Activated gamma-delta T cell treated with Interleukin-2 at 50 U/mL for 16 hours (primary cell): ENCODE data around the gene ZBTB17.

Experiments used
- DNase-seq: peaks from one replicate; pipeline ENCODE4 v3.0.0-alpha.2; 2020

The ZBTB17 gene

DNA sequence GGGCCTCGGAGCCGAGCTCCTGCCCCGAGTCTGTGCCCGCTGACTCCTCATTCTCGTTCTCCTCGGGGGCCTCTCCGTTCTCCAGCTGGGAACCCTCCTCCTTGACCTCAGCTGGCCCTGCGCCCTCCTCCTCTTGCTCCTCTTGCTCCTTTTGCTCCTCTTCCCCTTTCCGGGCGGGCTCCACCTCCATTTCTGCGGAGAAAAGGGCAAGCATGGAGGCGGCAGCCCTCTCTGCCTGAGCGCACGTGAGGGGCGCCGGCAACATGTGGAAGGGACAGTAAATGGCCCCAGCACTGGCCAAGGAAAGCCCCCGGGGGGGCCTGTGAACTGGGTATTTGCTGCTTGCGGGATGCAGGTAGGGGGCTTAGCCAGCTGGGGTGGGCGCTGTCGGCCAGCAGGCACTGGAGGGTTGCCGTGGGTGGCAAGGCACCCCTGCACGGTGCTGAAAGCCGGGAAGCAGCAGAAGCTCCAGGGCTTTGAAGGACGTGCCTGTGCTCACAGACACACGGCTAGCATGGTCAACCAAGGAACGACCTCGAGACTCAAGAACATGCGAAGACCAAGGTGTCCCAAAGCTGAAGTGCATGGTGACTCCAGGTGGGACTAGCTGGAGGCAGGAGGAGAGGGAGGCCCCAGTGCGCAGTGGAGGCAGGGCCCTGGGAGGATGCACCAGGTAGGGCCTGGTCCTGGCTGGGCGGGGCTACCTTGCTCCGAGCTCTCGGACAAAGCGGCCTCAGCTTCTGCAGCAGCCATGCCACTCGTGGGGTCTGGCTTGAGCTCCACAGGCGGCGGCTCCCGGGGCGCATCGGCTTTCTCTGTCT is 30.7 kb downstream of the ZBTB17 start:
- no peak for DNase-seq

DNA sequence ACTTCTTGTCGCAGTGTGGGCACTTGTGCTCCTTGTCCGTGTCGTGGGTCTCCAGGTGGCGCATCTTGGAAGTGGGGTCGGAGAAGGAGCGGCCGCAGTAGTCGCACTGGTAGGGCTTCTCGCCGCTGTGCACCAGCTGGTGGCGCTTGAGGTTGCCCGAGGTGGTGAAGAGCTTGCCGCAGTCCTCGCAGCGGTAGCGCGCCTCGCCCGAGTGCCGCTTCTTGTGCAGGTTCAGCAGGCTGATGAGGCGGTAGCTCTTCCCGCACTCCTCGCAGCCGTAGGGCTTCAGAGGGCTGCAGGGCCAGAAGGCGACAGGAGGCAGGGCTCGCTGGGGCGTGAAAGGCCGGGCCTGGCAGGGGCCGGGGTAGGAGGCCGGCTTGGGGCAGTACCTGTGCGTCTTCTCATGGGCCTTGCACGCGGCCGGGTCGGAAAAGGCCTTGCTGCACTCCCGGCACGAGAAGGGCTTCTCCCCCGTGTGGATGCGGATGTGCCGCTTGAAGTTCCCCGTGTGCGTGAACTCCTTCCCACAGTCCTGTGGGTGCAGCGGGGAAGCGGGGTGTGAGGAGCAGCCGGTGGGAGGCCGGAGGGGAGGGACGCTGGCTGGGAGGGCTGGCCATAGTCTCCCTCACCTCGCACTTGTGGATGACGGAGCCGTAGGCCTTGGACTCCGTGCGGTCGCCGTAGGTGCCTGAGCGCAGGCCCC is 31.4 kb downstream of the ZBTB17 start:
- no peak for DNase-seq

DNA sequence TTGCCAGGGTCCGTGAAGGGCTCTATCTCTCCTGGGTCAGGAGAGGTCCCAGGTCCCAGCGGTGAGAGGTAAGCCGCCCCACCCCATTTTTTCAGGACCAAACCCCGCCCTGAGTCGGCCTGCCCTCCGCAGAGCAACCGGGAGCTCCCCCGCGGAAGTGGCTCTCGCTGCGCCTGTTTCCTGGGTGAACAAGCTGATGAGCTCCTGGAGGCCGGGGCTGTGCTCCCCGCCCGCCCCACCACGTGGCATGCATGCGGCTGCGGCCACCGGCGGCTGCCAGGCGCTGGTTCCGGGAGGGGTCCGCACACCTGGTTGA is 32.0 kb downstream of the ZBTB17 start:
- no peak for DNase-seq

DNA sequence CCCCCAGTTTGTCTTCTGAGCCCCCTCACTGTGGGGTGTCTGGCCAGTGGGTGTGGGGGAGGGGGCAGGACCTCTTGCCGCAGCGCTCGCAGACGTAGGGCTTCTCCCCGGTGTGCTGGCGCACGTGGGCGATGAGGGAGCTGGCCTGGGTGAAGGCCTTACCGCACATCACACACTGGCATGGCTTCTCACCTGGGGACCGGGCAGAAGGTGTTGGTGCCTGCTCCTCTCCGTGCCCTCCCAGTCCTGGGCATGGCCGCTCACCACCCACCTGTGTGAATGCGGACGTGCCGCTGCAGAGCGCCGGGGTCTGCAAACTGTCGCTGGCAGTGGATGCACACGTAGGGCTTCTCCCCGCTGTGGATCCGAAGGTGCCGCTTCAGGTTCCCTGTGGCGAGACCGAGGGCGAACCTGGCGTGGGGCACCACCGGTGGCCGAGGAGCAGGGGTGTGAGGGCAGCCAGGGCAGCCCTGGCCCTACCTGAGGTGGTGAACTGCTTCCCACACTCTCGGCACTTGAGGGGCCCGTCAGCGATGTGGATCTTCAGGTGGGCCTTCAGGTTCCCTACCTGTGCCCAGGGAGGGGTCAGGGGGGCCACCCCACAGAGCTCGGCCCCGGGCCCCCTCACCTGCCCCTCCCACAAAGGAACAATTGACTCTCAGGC is 32.4 kb downstream of the ZBTB17 start:
- no peak for DNase-seq

GRCh38 chr1:15942661-15943327 is 33.1 kb downstream of the ZBTB17 start:
- no peak for DNase-seq

DNA sequence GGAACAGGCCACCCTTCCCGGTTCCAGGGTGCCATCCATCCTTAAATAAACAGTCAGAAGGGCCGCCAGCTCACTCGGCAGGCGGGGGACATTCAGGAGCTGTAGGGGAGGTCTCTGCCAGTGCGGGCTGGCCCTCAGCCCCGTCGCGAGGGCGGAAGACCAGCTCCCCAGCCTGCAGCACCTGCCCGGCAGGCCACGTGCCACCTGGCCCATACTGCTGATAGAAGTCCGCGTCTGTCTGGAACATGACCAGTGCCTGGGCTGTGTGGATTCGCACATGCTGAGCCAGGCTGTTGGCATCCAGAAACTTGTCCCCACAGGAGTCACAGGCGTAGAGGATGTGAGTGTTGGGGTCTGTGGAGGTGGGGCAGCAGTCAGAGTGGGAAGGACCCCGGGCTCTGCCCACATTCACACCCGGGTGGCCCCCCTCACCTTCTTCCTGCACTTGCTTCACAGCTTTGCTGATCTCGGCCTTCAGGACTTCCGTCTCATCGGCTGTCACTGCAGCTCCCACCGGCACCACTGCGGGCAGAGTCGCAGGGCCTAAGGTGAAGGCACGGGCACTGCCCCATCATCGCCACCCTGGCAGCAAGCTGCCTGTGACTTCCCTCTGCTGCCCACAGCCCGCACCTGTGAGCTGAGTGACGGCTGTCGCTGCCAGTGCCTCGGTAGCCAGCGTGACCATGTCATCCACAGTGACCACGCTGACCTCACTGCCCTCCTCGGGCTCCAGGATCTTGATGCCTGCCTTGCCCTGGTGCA is 33.8 kb downstream of the ZBTB17 start:
- no peak for DNase-seq

GRCh38 chr1:15941044-15941840 is 34.7 kb downstream of the ZBTB17 start:
- no peak for DNase-seq

GRCh38 chr1:15940110-15941043 is 35.5 kb downstream of the ZBTB17 start:
- no peak for DNase-seq

DNA sequence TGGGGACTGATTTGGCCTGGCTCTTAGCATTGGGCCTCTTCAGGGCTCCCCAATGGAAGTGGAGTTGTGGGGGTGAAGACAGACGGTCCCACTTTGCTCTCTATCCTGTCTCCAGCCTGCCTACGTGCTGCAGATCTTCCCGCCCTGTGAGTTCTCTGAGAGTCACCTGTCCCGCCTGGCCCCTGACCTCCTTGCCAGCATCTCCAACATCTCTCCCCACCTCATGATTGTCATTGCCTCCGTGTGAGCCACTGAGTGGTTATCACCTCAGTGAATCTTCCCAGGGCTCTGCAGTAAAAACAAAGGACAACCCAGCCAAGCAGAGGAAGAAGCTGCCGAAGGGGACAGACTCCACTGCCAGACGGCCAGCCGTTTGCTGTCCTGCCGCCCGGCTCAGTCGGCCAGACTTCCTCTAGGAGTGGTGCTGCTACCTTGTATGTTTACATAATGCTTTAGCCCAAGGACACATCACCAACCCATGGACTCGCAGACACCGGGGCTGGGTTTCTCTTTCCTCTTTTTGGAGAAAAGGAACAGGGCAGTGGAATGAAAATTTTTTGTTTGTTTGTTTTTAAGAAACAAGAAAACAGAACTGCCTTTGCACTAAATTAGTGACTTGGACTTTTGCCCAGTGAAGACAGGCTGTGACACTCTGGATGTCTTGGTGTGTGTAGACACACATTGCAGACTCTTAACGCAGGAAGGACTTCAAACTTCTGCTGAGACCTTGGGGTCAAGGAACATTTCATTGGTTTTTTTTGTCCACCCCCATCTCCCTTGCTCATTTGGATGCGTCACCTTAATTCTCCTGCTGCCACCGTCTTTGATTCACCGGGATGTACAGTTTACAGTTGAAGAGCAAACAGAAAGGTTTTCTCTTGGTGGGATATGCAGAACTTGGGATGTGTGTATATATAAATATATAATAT is 36.5 kb downstream of the ZBTB17 start:
- DNase-seq: no peak

- DNase-seq: no peak
Measured at GRCh38 chr1:15938628-15939161, 37.2 kb downstream of the ZBTB17 start.

- no peak for DNase-seq
Measured at GRCh38 chr1:15937706-15938168, 38.2 kb downstream of the ZBTB17 start.

GRCh38 chr1:15937146-15937545 is 38.8 kb downstream of the ZBTB17 start:
- DNase-seq: no peak

- no peak for DNase-seq
Measured at GRCh38 chr1:15936025-15936424, 39.9 kb downstream of the ZBTB17 start.

DNA sequence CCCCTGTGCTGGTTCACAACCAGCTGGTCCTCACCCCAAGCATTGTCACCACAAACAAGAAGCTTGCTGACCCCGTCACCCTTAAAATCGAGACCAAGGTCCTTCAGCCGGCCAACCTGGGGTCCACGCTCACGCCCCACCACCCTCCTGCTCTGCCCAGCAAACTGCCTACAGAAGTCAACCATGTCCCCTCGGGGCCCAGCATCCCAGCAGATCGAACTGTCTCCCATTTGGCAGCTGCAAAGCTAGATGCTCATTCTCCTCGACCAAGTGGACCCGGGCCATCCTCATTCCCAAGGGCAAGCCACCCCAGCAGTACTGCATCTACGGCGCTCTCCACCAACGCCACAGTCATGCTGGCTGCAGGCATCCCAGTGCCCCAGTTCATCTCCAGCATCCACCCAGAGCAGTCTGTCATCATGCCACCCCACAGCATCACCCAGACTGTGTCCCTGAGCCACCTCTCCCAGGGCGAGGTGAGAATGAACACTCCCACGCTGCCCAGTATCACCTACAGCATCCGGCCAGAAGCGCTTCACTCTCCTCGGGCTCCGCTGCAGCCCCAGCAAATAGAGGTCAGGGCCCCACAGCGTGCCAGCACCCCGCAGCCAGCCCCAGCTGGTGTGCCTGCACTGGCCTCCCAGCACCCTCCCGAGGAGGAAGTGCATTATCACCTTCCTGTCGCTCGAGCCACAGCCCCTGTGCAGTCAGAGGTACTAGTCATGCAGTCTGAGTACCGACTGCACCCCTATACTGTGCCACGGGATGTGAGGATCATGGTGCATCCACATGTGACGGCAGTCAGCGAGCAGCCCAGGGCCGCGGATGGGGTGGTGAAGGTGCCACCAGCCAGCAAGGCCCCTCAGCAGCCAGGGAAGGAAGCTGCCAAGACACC is 40.6 kb downstream of the ZBTB17 start:
- DNase-seq: no peak

DNA sequence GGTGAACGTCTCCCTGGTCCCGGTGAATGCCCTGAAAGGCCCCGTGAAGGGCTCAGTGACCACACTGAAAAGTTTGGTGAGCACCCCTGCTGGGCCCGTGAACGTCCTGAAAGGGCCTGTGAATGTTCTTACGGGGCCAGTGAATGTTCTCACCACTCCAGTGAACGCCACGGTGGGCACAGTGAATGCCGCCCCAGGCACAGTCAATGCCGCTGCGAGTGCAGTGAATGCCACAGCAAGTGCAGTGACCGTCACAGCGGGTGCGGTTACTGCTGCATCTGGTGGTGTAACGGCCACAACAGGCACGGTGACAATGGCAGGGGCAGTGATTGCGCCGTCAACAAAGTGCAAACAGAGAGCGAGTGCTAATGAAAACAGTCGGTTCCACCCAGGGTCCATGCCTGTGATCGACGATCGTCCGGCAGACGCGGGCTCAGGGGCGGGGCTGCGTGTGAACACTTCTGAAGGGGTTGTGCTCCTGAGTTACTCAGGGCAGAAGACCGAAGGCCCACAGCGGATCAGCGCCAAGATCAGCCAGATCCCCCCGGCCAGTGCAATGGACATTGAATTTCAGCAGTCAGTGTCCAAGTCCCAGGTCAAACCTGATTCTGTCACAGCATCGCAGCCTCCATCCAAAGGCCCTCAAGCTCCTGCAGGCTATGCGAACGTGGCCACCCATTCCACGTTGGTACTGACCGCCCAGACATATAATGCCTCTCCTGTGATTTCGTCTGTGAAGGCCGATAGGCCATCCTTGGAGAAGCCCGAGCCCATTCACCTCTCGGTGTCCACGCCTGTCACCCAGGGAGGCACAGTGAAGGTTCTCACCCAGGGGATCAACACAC is 41.5 kb downstream of the ZBTB17 start:
- DNase-seq: no peak

GRCh38 chr1:15933684-15934083 is 42.2 kb downstream of the ZBTB17 start:
- no peak for DNase-seq

DNA sequence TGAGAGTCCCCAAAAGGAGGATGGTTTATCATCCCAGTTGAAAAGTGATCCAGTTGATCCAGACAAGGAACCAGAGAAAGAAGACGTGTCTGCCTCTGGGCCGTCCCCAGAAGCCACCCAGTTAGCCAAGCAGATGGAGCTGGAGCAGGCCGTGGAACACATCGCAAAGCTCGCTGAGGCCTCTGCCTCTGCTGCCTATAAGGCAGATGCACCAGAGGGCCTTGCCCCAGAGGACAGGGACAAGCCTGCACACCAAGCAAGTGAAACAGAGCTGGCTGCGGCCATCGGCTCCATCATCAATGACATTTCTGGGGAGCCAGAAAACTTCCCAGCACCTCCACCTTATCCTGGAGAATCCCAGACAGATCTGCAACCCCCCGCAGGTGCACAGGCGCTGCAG is 43.3 kb downstream of the ZBTB17 start:
- no peak for DNase-seq
